Measurements from ENCODE around the gene RTEL1.

DNA sequence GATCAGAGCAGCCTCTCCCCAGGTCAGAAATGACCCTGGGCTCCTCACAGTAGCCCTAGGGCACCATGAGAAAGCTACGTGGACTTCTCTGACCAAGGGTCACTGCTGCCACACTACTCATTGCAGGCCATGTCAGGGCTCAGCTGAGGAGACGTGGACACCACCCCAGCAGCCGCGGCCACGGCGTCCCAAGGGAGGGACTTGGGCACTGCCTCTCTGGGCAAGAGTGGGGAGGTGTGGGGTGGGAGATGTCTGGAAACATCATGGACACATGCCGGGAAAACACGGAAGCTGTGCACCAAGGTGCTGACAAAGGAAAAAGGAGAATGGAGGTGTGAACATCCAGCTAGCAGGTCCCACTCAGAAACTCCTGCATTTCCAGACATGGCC lies 40.2 kb upstream of the RTEL1 start:
- no peak for TF ChIP-seq POLR2A (IDR thresholded peaks at IDR 0.05; ENCODE audit: borderline replicate concordance, extremely low read depth, insufficient read depth, insufficient read length)
- TF ChIP-seq, protein P1, sequence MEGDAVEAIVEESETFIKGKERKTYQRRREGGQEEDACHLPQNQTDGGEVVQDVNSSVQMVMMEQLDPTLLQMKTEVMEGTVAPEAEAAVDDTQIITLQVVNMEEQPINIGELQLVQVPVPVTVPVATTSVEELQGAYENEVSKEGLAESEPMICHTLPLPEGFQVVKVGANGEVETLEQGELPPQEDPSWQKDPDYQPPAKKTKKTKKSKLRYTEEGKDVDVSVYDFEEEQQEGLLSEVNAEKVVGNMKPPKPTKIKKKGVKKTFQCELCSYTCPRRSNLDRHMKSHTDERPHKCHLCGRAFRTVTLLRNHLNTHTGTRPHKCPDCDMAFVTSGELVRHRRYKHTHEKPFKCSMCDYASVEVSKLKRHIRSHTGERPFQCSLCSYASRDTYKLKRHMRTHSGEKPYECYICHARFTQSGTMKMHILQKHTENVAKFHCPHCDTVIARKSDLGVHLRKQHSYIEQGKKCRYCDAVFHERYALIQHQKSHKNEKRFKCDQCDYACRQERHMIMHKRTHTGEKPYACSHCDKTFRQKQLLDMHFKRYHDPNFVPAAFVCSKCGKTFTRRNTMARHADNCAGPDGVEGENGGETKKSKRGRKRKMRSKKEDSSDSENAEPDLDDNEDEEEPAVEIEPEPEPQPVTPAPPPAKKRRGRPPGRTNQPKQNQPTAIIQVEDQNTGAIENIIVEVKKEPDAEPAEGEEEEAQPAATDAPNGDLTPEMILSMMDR (IDR thresholded peaks at IDR 0.05 in 2 of 3, conservative IDR thresholded peaks at IDR 0.05 in 1 of 3; ENCODE audit: borderline replicate concordance in 1 of 3, insufficient read depth in 1 of 3, low read depth in 2 of 3, low read length in 2 of 3) = no peak
- no peak for TF ChIP-seq POLR2AphosphoS5 (IDR thresholded peaks at IDR 0.05; ENCODE audit: low read depth, low read length)
- TF ChIP-seq, protein P2, sequence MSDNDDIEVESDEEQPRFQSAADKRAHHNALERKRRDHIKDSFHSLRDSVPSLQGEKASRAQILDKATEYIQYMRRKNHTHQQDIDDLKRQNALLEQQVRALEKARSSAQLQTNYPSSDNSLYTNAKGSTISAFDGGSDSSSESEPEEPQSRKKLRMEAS (IDR thresholded peaks at IDR 0.05) = no peak
- no peak for TF ChIP-seq ZNF274 (IDR thresholded peaks at IDR 0.05; ENCODE audit: low read depth, low read length)
- no peak for TF ChIP-seq EZH2phosphoT487 (IDR thresholded peaks at IDR 0.05; ENCODE audit: borderline replicate concordance)

Measured in HCT116 (cell line).